H1 (cell line): Measurements from ENCODE around the gene UGT1A9. TPM values are rescaled to one million over a fixed set of nuclear protein-coding genes. Genes with fewer than 3 reads are reported as not detected.

ENCODE experiments used
- CTCF ChIA-PET: fragments of 300-600 bp; sonication (Branson Sonifier 250); formaldehyde crosslinking; loops from one replicate; lab custom pipeline; 2021; ENCODE audit not compliant: partially characterized antibody; lab: Charles Lee
- POLR2A ChIA-PET: fragments of 300-600 bp; sonication (Branson Sonifier 250); formaldehyde crosslinking; loops from one replicate; lab custom pipeline; 2021; ENCODE audit warnings: inconsistent platforms; ENCODE audit not compliant: partially characterized antibody; lab: Charles Lee
- DNase-seq, 2 experiments: peaks; one replicate each; pipeline versions ENCODE4 v3.0.0 to v3.0.0-alpha.2; 2010 to 2022; ENCODE audit warnings: low spot score in 2 of 2, low read depth in 1 of 2, mixed read lengths in 1 of 2
- FAIRE-seq: peaks from 2 replicates; lab custom pipeline; 2011; peaks lifted over from hg19 to GRCh38; lab: Jason Lieb, UNC
- H2AFZ ChIP-seq: 2 replicates; pipeline ENCODE4 v1.8.1; 2012; ENCODE audit warnings: low read length, inconsistent platforms
- H2AK5ac ChIP-seq: 2 replicates; pipeline ENCODE4 v1.6.1; 2013; ENCODE audit warnings: low read depth, low read length
- H2BK120ac ChIP-seq: replicated peaks from 2 replicates; pipeline ENCODE3; 2013; ENCODE audit warnings: low read depth, low read length, inconsistent platforms
- H2BK12ac ChIP-seq: 2 replicates; pipeline ENCODE4 v1.6.1; 2013; ENCODE audit warnings: low read depth, low read length
- H2BK15ac ChIP-seq: 2 replicates; pipeline ENCODE4 v1.6.1; 2013; ENCODE audit warnings: low read length
- H2BK20ac ChIP-seq: 2 replicates; pipeline ENCODE4 v1.6.1; 2013; ENCODE audit warnings: low read length
- H2BK5ac ChIP-seq: 2 replicates; pipeline ENCODE4 v1.6.1; 2013; ENCODE audit warnings: low read depth, low read length
- H3K14ac ChIP-seq: 2 replicates; pipeline ENCODE4 v1.6.1; 2013; ENCODE audit warnings: inconsistent platforms; ENCODE audit not compliant: insufficient read length
- H3K18ac ChIP-seq: 2 replicates; pipeline ENCODE4 v1.6.1; 2013; ENCODE audit warnings: low read length; ENCODE audit errors: extremely low read depth
- H3K23ac ChIP-seq: 2 replicates; pipeline ENCODE4 v1.6.1; 2013; ENCODE audit warnings: inconsistent platforms; ENCODE audit not compliant: insufficient read length
- H3K23me2 ChIP-seq: 2 replicates; pipeline ENCODE4 v1.6.1; 2013; ENCODE audit warnings: low read depth, low read length
- H3K27ac ChIP-seq: 2 replicates; pipeline ENCODE4 v1.6.1; 2011; ENCODE audit warnings: low read depth, low read length, inconsistent platforms
- H3K27me3 ChIP-seq, 4 experiments: replicated peaks in 1 of 4; 1 replicate in 1 of 4; 2 replicates in 3 of 4; pipeline versions ENCODE4 v1.6.1 to v1.8.1; 2011 to 2013; ENCODE audit warnings: low read length in 3 of 4, mild to moderate bottlenecking in 3 of 4, inconsistent platforms in 2 of 4, mixed read lengths in 2 of 4, moderate library complexity in 1 of 4; ENCODE audit not compliant: control insufficient read depth in 3 of 4, insufficient read depth in 3 of 4; ENCODE audit errors: extremely low read depth in 1 of 4
- H3K36me3 ChIP-seq, 4 experiments: 2 replicates each; pipeline versions ENCODE4 v1.6.1 to v1.8.1; 2011 to 2013; ENCODE audit warnings: mild to moderate bottlenecking in 4 of 4, low read length in 3 of 4, moderate library complexity in 2 of 4, control low read depth in 1 of 4, inconsistent platforms in 1 of 4; ENCODE audit not compliant: insufficient read depth in 4 of 4, control insufficient read depth in 2 of 4
- H3K4ac ChIP-seq: replicated peaks from 2 replicates; pipeline ENCODE3; 2013; ENCODE audit warnings: low read length, low read depth, mixed read lengths, inconsistent platforms; ENCODE audit not compliant: insufficient read length
- H3K4me1 ChIP-seq, 4 experiments: replicated peaks in 1 of 4; 1 replicate in 1 of 4; 2 replicates in 3 of 4; pipeline versions ENCODE4 v1.6.1 to v1.8.1; 2011 to 2013; ENCODE audit warnings: low read length in 3 of 4, inconsistent platforms in 2 of 4, mixed read lengths in 1 of 4; ENCODE audit not compliant: insufficient read depth in 4 of 4, control insufficient read depth in 3 of 4
- H3K4me2 ChIP-seq, 2 experiments: 2 replicates each; pipeline versions ENCODE4 v1.6.1 to v1.8.1; 2011 to 2013; ENCODE audit warnings: low read depth in 2 of 2, low read length in 2 of 2, control low read depth in 1 of 2, inconsistent platforms in 1 of 2, mild to moderate bottlenecking in 1 of 2; ENCODE audit not compliant: insufficient read depth in 1 of 2
- H3K4me3 ChIP-seq, 4 experiments: fragments of 200-600, 300-600 bp in 1 of 4; sonication (generic), shearing (Covaris generic), sonication (Bioruptor Twin) in 1 of 4; 2 replicates each; pipeline versions ENCODE4 v1.5.1 to v1.8.1; 2011 to 2016; ENCODE audit warnings: low read length in 4 of 4, low read depth in 3 of 4, control low read depth in 2 of 4, inconsistent platforms in 2 of 4, mild to moderate bottlenecking in 2 of 4, mixed read lengths in 1 of 4, moderate library complexity in 1 of 4; ENCODE audit not compliant: insufficient read depth in 2 of 4; ENCODE audit errors: extremely low read depth in 1 of 4
- H3K56ac ChIP-seq: replicated peaks from 2 replicates; pipeline ENCODE3; 2013; ENCODE audit warnings: low read depth, mild to moderate bottlenecking, mixed read lengths, low read length, inconsistent platforms; ENCODE audit not compliant: insufficient read length
- H3K79me1 ChIP-seq: 2 replicates; pipeline ENCODE4 v1.6.1; 2013; ENCODE audit warnings: low read depth, low read length, control low read depth
- H3K79me2 ChIP-seq, 2 experiments: 2 replicates each; pipeline versions ENCODE4 v1.6.1 to v1.8.1; 2012 to 2013; ENCODE audit warnings: low read length in 2 of 2, mild to moderate bottlenecking in 2 of 2, inconsistent platforms in 1 of 2; ENCODE audit not compliant: insufficient read depth in 2 of 2, control insufficient read depth in 1 of 2
- H3K9ac ChIP-seq, 4 experiments: replicated peaks in 1 of 4; 1 replicate in 1 of 4; 2 replicates in 3 of 4; pipeline versions ENCODE4 v1.6.1 to v1.8.1; 2011 to 2013; ENCODE audit warnings: low read depth in 3 of 4, low read length in 3 of 4, control low read depth in 2 of 4, mild to moderate bottlenecking in 2 of 4, moderate library complexity in 2 of 4, inconsistent platforms in 1 of 4; ENCODE audit errors: extremely low read depth in 1 of 4
- H3K9me3 ChIP-seq, 2 experiments: 2 replicates each; pipeline versions ENCODE4 v1.6.1 to v1.8.1; 2012 to 2013; ENCODE audit warnings: mild to moderate bottlenecking in 2 of 2, moderate library complexity in 2 of 2, control low read depth in 1 of 2, inconsistent platforms in 1 of 2, low read depth in 1 of 2, low read length in 1 of 2, mixed read lengths in 1 of 2; ENCODE audit not compliant: insufficient read depth in 2 of 2
- H4K20me1 ChIP-seq, 2 experiments: replicated peaks in 1 of 2; 2 replicates each; pipeline versions ENCODE3 to v1.8.1; 2011 to 2013; ENCODE audit warnings: inconsistent platforms in 2 of 2, low read length in 2 of 2, mild to moderate bottlenecking in 1 of 2; ENCODE audit not compliant: insufficient read depth in 2 of 2, control insufficient read depth in 1 of 2
- H4K5ac ChIP-seq: 2 replicates; pipeline ENCODE4 v1.6.1; 2013; ENCODE audit warnings: low read length, low read depth, mixed read lengths, inconsistent platforms; ENCODE audit not compliant: insufficient read length
- H4K8ac ChIP-seq: 2 replicates; pipeline ENCODE4 v1.8.0; 2013; ENCODE audit warnings: mild to moderate bottlenecking, moderate library complexity, low read length, inconsistent platforms; ENCODE audit not compliant: insufficient read depth; ENCODE audit errors: extremely low read depth
- H4K91ac ChIP-seq: replicated peaks from 2 replicates; pipeline ENCODE3; 2013; ENCODE audit warnings: low read length, mixed read lengths, inconsistent platforms; ENCODE audit not compliant: insufficient read length
- BCL11A ChIP-seq, 2 experiments: IDR thresholded peaks; one replicate each; pipeline ENCODE4 v1.6.1; 2011; ENCODE audit warnings: low read depth in 2 of 2, low read length in 2 of 2, mild to moderate bottlenecking in 2 of 2
- CHD1 ChIP-seq: IDR thresholded peaks from 2 replicates; pipeline ENCODE4 v1.6.1; 2012; ENCODE audit warnings: low read depth, low read length, improper control_type of control experiment
- CHD2 ChIP-seq: IDR thresholded peaks from 2 replicates; pipeline ENCODE4 v1.6.1; 2012; ENCODE audit warnings: low read length, improper control_type of control experiment
- CTBP2 ChIP-seq: IDR thresholded peaks from 2 replicates; pipeline ENCODE4 v1.7.0; 2011; ENCODE audit warnings: borderline replicate concordance, mild to moderate bottlenecking, moderate library complexity, mixed read lengths, low read length; ENCODE audit not compliant: insufficient read depth, insufficient read length
- FOSL1 ChIP-seq: IDR thresholded peaks from 2 replicates; pipeline ENCODE4 v1.6.1; 2011; ENCODE audit warnings: mild to moderate bottlenecking, low read depth, low read length, moderate library complexity; ENCODE audit not compliant: insufficient read depth
- KDM1A ChIP-seq: fragments of 200-600, 300-600 bp; sonication (generic); IDR thresholded peaks from 2 replicates; pipeline ENCODE4 v1.7.1; 2016; ENCODE audit warnings: mild to moderate bottlenecking, low read length, borderline replicate concordance
- MAFK ChIP-seq: IDR thresholded peaks from 2 replicates; pipeline ENCODE4 v1.6.1; 2012; ENCODE audit warnings: low read depth, mild to moderate bottlenecking, improper control_type of control experiment, low read length
- POLR2A ChIP-seq, 2 experiments: IDR thresholded peaks; 1 replicate in 1 of 2; 2 replicates in 1 of 2; pipeline ENCODE4 v1.6.1; 2011; ENCODE audit warnings: low read depth in 2 of 2, low read length in 2 of 2, mild to moderate bottlenecking in 2 of 2; ENCODE audit errors: control extremely low read depth in 1 of 2
- SIRT6 ChIP-seq: IDR thresholded peaks from one replicate; pipeline ENCODE4 v1.7.1; 2012; ENCODE audit warnings: low read length, inconsistent platforms
- SP1 ChIP-seq: IDR thresholded peaks from 2 replicates; pipeline ENCODE4 v1.6.1; 2011; ENCODE audit warnings: low read depth, low read length
- SUZ12 ChIP-seq: fragments of 200-600 bp; sonication (generic); IDR thresholded peaks from 2 replicates; pipeline ENCODE4 v1.6.1; 2012; ENCODE audit warnings: mild to moderate bottlenecking, inconsistent platforms, low read length, moderate library complexity, mixed read lengths
- TAF1 ChIP-seq: IDR thresholded peaks from 2 replicates; pipeline ENCODE4 v1.6.1; 2011; ENCODE audit warnings: mild to moderate bottlenecking, low read depth, low read length
- TCF12 ChIP-seq: IDR thresholded peaks from 2 replicates; pipeline ENCODE4 v1.6.1; 2011; ENCODE audit warnings: low read depth, mild to moderate bottlenecking, low read length
- polyA plus RNA-seq, 7 experiments: library from polyadenylated mRNA; depleted of rRNA in 3 of 7; stranded (reverse) in 5 of 7; unstranded in 2 of 7; fragments of >200 nt in 5 of 7; fragments of 200-250 nt in 2 of 7; gene quantifications; 1 replicate in 5 of 7; 2 replicates in 1 of 7; 4 replicates in 1 of 7; pipeline versions ENCODE4 v1.2.1 to v1.2.3, GENCODE V29; 2011 to 2013; ENCODE audit warnings: missing spikeins in 2 of 7, mixed read lengths in 2 of 7
- total RNA-seq: library from RNA; stranded (reverse); fragmentation: NEBNext Ultra II Directional; extraction: Animal tissue kit (Norgen Biotek cat#: 25700); gene quantifications from 2 replicates; pipeline ENCODE4 v1.2.1, GENCODE V29; 2021

UGT1A9 gene
- total and polyA plus RNA-seq, 2 of the 8 experiments (the other 6 are each of a cell fraction or from before 2014, with no cell fraction given): not detected

DNA sequence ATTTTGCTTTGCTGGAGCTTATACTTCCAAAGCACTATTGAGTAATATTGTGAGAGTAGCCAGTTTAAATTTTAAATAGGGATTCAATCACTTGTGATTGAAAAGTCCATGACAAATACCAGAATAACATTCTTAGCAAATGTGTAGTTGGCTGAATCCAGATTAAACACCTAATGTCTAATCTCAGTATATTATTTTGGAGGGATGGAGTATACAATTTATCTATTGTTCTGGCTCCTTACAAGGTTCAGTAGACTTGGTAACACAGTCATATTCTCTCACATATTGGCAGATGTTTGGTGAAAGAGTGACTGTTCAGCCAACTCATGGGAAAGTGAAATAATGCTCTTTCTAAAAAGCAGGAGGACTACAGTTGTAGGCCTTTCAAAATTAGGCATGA is 2.2 kb downstream of the UGT1A9 start:
- Histone ChIP-seq H3K36me3 (no peaks in the 10 kb centered on the region), H2AK5ac (no peak overlapping the region), H3K23me2 (no peaks in the 10 kb centered on the region), H3K27ac (no peak overlapping the region), H3K18ac (no peak overlapping the region), H3K9me3 (no peaks in the 10 kb centered on the region), H2BK20ac (no peak overlapping the region), H2BK5ac (no peak overlapping the region), H3K23ac (no peak overlapping the region), H4K20me1 (no peaks in the 10 kb centered on the region), H2AFZ (no peak overlapping the region), H2BK15ac (no peak overlapping the region), H3K4me3 (no peak overlapping the region), H4K8ac (no peak overlapping the region), H2BK120ac (no peak overlapping the region), H2BK12ac (no peak overlapping the region), H3K4me1 (no peaks in the 10 kb centered on the region; a peak in 1 of 7 replicates), H3K27me3 (no peaks in the 10 kb centered on the region), H4K5ac (no peak overlapping the region), H3K4me2 (no peak overlapping the region), H3K4ac (no peak overlapping the region), H3K9ac (no peak overlapping the region), H3K79me1 (no peaks in the 10 kb centered on the region), H3K56ac (no peak overlapping the region), H4K91ac (no peak overlapping the region), H3K14ac (no peak overlapping the region), H3K79me2 (no peaks in the 10 kb centered on the region)
- ChIA-PET CTCF (no interaction called here), POLR2A (no interaction called here)
- FAIRE-seq (no peak), DNase-seq (no peak)
- TF ChIP-seq TAF1: no peak
- TF ChIP-seq MAFK: no peak
- no peak for TF ChIP-seq POLR2A (IDR thresholded peaks at IDR 0.05; ENCODE audit: control extremely low read depth in 1 of 2, low read depth in 2 of 2, low read length in 2 of 2)
- TF ChIP-seq TCF12: no peak
- TF ChIP-seq KDM1A: no peak
- TF ChIP-seq SP1: no peak
- no peak for TF ChIP-seq CHD1
- no peak for TF ChIP-seq BCL11A (IDR thresholded peaks at IDR 0.05; ENCODE audit: low read depth in 2 of 2, low read length in 2 of 2)
- TF ChIP-seq CHD2: no peak
- no peak for TF ChIP-seq SUZ12
- no peak for TF ChIP-seq FOSL1
- TF ChIP-seq CTBP2: no peak
- TF ChIP-seq SIRT6: no peak
